A549 treated with Mapracorat at 1 μM for 4 hours (cell line): ENCODE data around the gene PKN2. TPM values are rescaled to one million over a fixed set of nuclear protein-coding genes. Genes with fewer than 3 reads are reported as not detected.

Experiments used
- total RNA-seq: library from RNA; stranded (reverse); fragments of 200-300 nt; extraction: Qiagen RNA extraction; gene quantifications from 5 replicates; pipeline ENCODE4 v1.2.3, GENCODE V29; 2022

PKN2 gene
- total RNA-seq: 10.8 to 16.8 TPM (median 13.1 TPM) in 5 replicates

DNA sequence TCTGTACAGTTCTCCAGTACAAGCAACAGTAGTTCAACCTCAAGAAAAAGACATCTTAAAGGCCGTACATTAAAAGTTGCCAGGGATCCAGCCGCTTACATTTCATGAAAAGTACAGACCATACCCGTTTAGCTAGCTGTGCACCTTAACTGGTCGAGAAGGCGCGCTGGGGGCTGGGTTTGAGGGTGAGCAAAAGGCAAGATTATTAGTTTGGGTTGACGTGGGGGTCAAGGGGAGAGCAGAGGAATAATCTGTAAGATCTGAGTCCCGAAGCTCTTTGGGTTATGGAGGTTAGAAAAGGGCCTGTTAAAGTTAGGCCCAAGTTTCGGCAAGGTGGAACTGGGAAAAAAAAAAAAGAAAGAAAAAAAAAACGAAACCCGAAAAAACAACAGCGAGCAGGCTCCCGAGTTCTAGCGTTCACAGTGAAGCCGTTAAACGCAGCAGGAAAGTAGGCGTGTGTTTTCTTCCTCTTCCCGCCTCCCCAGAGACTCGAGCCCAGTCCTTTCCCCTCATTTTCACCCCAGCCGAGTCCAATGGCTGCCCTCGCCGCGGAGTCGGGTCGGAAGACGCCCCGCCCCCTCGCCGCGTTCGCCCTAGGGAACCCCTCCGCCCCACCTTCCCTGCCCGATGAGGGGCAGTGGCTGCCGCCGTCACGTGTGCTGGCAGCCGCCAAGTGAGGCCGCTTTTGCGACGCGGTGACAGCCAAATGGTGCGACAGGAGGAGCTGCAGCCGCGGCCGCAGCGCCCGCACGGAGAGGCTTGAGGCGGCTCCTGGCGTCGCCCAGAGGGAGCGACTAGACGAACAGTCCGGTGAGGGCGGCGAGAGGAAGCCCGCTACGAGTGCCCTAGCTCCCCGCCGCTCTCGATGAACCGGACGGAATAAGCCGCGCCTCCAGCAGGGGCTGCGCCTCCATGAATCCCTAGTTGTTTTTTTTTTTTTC is at the start of gene PKN2:
Gene PKN2 (plus strand): TSS at position 733 of the 941 bp plus-strand sequence. CDS start 308 bp downstream, outside the sequence.

Other genes with a start within 250 kb of the PKN2 start
- gene GTF2B, start 207.3 kb downstream of the PKN2 start, total RNA-seq: 23.7 to 28.8 TPM (median 25.4 TPM) in 5 replicates